Nephron progenitor cell (in vitro differentiated cells): ENCODE measurements around the gene EP300.
A peak's percentile ranks its signal among the peaks of the same experiment; 100 is the strongest.

Experiments used
- DNase-seq: peaks from one replicate; pipeline ENCODE4 v3.0.0; 2021
- H3K27ac Mint-ChIP-seq: 2 replicates; pipeline ENCODE4 v1.8.0; 2021; ENCODE audit warnings: mild to moderate bottlenecking, moderate library complexity, mixed read lengths
- H3K27me3 Mint-ChIP-seq: 2 replicates; pipeline ENCODE4 v1.8.0; 2021; ENCODE audit warnings: mild to moderate bottlenecking, low read depth, mixed read lengths; ENCODE audit not compliant: poor library complexity
- H3K36me3 Mint-ChIP-seq: 2 replicates; pipeline ENCODE4 v1.8.0; 2021; ENCODE audit warnings: low read depth, mixed read lengths
- H3K4me1 Mint-ChIP-seq: 2 replicates; pipeline ENCODE4 v1.8.0; 2021; ENCODE audit warnings: mixed read lengths
- H3K4me3 Mint-ChIP-seq: 2 replicates; pipeline ENCODE4 v1.8.0; 2021; ENCODE audit warnings: mild to moderate bottlenecking, moderate library complexity, mixed read lengths
- H3K9me3 Mint-ChIP-seq: 2 replicates; pipeline ENCODE4 v1.8.0; 2021; ENCODE audit warnings: mild to moderate bottlenecking, moderate library complexity, mixed read lengths
- CTCF ChIP-seq: fragments of 200-600 bp; sonication (generic); IDR thresholded peaks from 2 replicates; pipeline ENCODE4 v1.5.0; 2021; ENCODE audit warnings: antibody characterized with exemption

The EP300 gene

GRCh38 chr22:41078931-41079330, 13.5 kb upstream of the EP300 start:
- no peak overlapping the region for H3K4me3 Mint-ChIP-seq
- TF ChIP-seq CTCF, result no peak
- H3K4me1 Mint-ChIP-seq, result no peaks in the 10 kb centered on the region
- no peaks in the 10 kb centered on the region for H3K9me3 Mint-ChIP-seq
- peaks cover 11% of the 10 kb centered on the region for H3K27me3 Mint-ChIP-seq
- no peak overlapping the region for H3K27ac Mint-ChIP-seq
- no peaks in the 10 kb centered on the region for H3K36me3 Mint-ChIP-seq
- DNase-seq, result no peak

- Mint-ChIP-seq H3K27me3 (peaks cover 4% of the 10 kb centered on the region), H3K4me1 (peaks cover 5% of the 10 kb centered on the region), H3K9me3 (peaks cover 7% of the 10 kb centered on the region), H3K4me3 (no peak overlapping the region), H3K27ac (no peak overlapping the region), H3K36me3 (no peaks in the 10 kb centered on the region)
- TF ChIP-seq CTCF, result no peak
- no peak for DNase-seq
Measured at GRCh38 chr22:41085842-41086241, 6.5 kb upstream of the EP300 start.

GRCh38 chr22:41091132-41092022, 1.0 kb upstream of the EP300 start:
- peak; percentile 99 for DNase-seq
- Mint-ChIP-seq H3K27me3 (no peaks in the 10 kb centered on the region), H3K9me3 (peaks cover 10% of the 10 kb centered on the region), H3K4me1 (peaks cover 35% of the 10 kb centered on the region), H3K4me3 (peak overlapping the region; percentile 98), H3K27ac (peak overlapping the region; percentile 100), H3K36me3 (peaks cover 17% of the 10 kb centered on the region)
- TF ChIP-seq CTCF, result no peak

GRCh38 chr22:41092847-41093411, 537 bp downstream of the EP300 start:
- Mint-ChIP-seq H3K27me3 (no peaks in the 10 kb centered on the region), H3K36me3 (peaks cover 30% of the 10 kb centered on the region), H3K9me3 (peaks cover 16% of the 10 kb centered on the region), H3K4me1 (peaks cover 44% of the 10 kb centered on the region), H3K27ac (peak overlapping the region; percentile 98), H3K4me3 (peak overlapping the region; percentile 98)
- DNase-seq, result peak; percentile 32
- TF ChIP-seq CTCF, result no peak

GRCh38 chr22:41094041-41094593, 1.7 kb downstream of the EP300 start:
- peaks cover 44% of the 10 kb centered on the region for H3K4me1 Mint-ChIP-seq
- TF ChIP-seq CTCF, result no peak
- peak overlapping the region; percentile 98 for H3K4me3 Mint-ChIP-seq
- H3K36me3 Mint-ChIP-seq, result peaks cover 42% of the 10 kb centered on the region
- H3K9me3 Mint-ChIP-seq, result peaks cover 16% of the 10 kb centered on the region
- no peak for DNase-seq
- peak overlapping the region; percentile 24 for H3K27ac Mint-ChIP-seq
- H3K27me3 Mint-ChIP-seq, result no peaks in the 10 kb centered on the region
